WTC11 (cell line): ENCODE data around the gene KRABD2.

ENCODE experiments used
- ESRRA ChIP-seq: sonication (generic); formaldehyde crosslinking; IDR thresholded peaks from 2 replicates; pipeline ENCODE4 v1.8.1; 2022; ENCODE audit warnings: mild to moderate bottlenecking, missing genetic modification reagents, borderline replicate concordance
- FOXP1 ChIP-seq: sonication (generic); formaldehyde crosslinking; IDR thresholded peaks from 2 replicates; pipeline ENCODE4 v1.8.0; 2022; ENCODE audit warnings: missing genetic modification reagents, mild to moderate bottlenecking, moderate library complexity, borderline replicate concordance
- GABPB1 ChIP-seq: sonication (generic); formaldehyde crosslinking; IDR thresholded peaks from 2 replicates; pipeline ENCODE4 v1.8.1; 2023; ENCODE audit warnings: mild to moderate bottlenecking, missing genetic modification reagents
- GTF2I ChIP-seq: fragments of 250-450 bp; sonication (Bioruptor Pico); conservative IDR thresholded peaks from 2 replicates; pipeline ENCODE4 v1.4.0; 2021; ENCODE audit warnings: mild to moderate bottlenecking
- IRF2 ChIP-seq: sonication (generic); formaldehyde crosslinking; IDR thresholded peaks from 2 replicates; pipeline ENCODE4 v1.8.0; 2022; ENCODE audit warnings: low read depth, missing genetic modification reagents, borderline replicate concordance
- SMAD4 ChIP-seq: sonication (generic); formaldehyde crosslinking; IDR thresholded peaks from 2 replicates; pipeline ENCODE4 v1.8.0; 2022; ENCODE audit warnings: mild to moderate bottlenecking, missing genetic modification reagents
- TEAD4 ChIP-seq: sonication (generic); formaldehyde crosslinking; IDR thresholded peaks from 2 replicates; pipeline ENCODE4 v1.8.0; 2022; ENCODE audit warnings: mild to moderate bottlenecking, missing genetic modification reagents
- TP53 ChIP-seq: sonication (generic); formaldehyde crosslinking; IDR thresholded peaks from 2 replicates; pipeline ENCODE4 v1.8.1; 2023; ENCODE audit warnings: mild to moderate bottlenecking, missing genetic modification reagents
- ZNF121 ChIP-seq: sonication (generic); formaldehyde crosslinking; IDR thresholded peaks from 2 replicates; pipeline ENCODE4 v1.8.0; 2023; ENCODE audit warnings: missing genetic modification reagents
- ZNF317 ChIP-seq: sonication (generic); formaldehyde crosslinking; IDR thresholded peaks from 2 replicates; pipeline ENCODE4 v1.8.1; 2023; ENCODE audit warnings: low read depth, mild to moderate bottlenecking, moderate library complexity, missing genetic modification reagents, borderline replicate concordance
- ZNF423 ChIP-seq: fragments of 250-450 bp; sonication (Bioruptor Pico); IDR thresholded peaks from 2 replicates; pipeline ENCODE4 v2.1.2; 2022; ENCODE audit warnings: mild to moderate bottlenecking, moderate library complexity
- TF ChIP-seq, protein P1 (sequence below): sonication (generic); formaldehyde crosslinking; IDR thresholded peaks from 2 replicates; pipeline ENCODE4 v1.8.1; 2023; ENCODE audit warnings: mild to moderate bottlenecking, missing genetic modification reagents, borderline replicate concordance
- TF ChIP-seq, protein P2 (sequence below): sonication (generic); formaldehyde crosslinking; IDR thresholded peaks from 2 replicates; pipeline ENCODE4 v1.8.1; 2023; ENCODE audit warnings: mild to moderate bottlenecking, missing genetic modification reagents, moderate library complexity
- TF ChIP-seq, protein P3 (sequence below): sonication (generic); formaldehyde crosslinking; IDR thresholded peaks from 2 replicates; pipeline ENCODE4 v1.8.0; 2022; ENCODE audit warnings: missing genetic modification reagents
- TF ChIP-seq, protein P4 (sequence below): fragments of 200-600 bp; IDR thresholded peaks from 2 replicates; pipeline ENCODE4 v1.8.0; 2022; ENCODE audit warnings: antibody characterized with exemption
- TF ChIP-seq, protein P5 (sequence below): sonication (generic); formaldehyde crosslinking; IDR thresholded peaks from 2 replicates; pipeline ENCODE4 v1.8.0; 2022; ENCODE audit warnings: mild to moderate bottlenecking, missing genetic modification reagents
- TF ChIP-seq, protein P6 (sequence below): fragments of 250-450 bp; sonication (Bioruptor Pico); IDR thresholded peaks from 2 replicates; pipeline ENCODE4 v1.9.0; 2021; ENCODE audit warnings: mild to moderate bottlenecking
- TF ChIP-seq, protein P7 (sequence below): sonication (generic); formaldehyde crosslinking; IDR thresholded peaks from 2 replicates; pipeline ENCODE4 v1.8.0; 2023; ENCODE audit warnings: missing genetic modification reagents, mild to moderate bottlenecking, borderline replicate concordance
- TF ChIP-seq, protein P8 (sequence below): sonication (generic); formaldehyde crosslinking; IDR thresholded peaks from 2 replicates; pipeline ENCODE4 v1.8.1; 2022; ENCODE audit warnings: mild to moderate bottlenecking, moderate library complexity, missing genetic modification reagents

The KRABD2 gene

DNA sequence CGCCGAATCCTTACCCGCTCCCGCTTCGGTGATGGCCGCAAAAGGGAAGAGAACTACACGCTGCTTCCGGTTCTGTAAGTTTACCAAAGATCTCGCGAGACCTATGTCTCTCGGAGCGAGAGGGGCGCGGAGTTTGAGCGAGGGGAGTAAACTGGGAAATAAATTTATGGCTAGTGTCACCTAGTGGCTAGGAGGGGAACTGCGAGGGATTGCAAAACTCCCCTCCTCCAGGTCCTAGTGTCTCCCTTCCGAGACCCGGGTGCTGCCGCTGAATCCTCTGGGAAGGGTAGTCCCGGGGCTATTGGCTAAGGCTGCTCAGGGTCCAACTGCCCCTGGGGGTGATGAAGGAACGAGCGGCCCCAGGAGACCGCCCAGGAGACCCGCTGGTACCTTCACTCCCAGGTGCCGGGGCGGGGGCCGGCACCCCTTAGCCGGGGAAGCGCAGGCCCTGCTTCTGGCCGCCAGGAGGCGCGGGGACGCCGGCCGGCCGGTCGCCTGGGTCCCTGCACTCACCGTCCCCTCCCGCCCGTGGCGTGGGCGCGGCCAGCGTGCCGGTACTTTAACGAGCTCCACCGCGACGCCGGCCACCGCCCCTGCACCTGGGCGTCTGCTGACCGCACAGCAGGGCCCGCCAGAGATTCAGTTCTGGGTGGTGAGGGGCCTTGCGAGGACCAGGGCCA, 6.8 kb upstream of the KRABD2 start, which contains the start of gene RPL26 (continued):
- TF ChIP-seq, protein P1, sequence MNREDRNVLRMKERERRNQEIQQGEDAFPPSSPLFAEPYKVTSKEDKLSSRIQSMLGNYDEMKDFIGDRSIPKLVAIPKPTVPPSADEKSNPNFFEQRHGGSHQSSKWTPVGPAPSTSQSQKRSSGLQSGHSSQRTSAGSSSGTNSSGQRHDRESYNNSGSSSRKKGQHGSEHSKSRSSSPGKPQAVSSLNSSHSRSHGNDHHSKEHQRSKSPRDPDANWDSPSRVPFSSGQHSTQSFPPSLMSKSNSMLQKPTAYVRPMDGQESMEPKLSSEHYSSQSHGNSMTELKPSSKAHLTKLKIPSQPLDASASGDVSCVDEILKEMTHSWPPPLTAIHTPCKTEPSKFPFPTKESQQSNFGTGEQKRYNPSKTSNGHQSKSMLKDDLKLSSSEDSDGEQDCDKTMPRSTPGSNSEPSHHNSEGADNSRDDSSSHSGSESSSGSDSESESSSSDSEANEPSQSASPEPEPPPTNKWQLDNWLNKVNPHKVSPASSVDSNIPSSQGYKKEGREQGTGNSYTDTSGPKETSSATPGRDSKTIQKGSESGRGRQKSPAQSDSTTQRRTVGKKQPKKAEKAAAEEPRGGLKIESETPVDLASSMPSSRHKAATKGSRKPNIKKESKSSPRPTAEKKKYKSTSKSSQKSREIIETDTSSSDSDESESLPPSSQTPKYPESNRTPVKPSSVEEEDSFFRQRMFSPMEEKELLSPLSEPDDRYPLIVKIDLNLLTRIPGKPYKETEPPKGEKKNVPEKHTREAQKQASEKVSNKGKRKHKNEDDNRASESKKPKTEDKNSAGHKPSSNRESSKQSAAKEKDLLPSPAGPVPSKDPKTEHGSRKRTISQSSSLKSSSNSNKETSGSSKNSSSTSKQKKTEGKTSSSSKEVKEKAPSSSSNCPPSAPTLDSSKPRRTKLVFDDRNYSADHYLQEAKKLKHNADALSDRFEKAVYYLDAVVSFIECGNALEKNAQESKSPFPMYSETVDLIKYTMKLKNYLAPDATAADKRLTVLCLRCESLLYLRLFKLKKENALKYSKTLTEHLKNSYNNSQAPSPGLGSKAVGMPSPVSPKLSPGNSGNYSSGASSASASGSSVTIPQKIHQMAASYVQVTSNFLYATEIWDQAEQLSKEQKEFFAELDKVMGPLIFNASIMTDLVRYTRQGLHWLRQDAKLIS (CRISPR knock-in tag) = peak; percentile 13; the same call in 1 of the 2 replicates
- TF ChIP-seq, protein P2, sequence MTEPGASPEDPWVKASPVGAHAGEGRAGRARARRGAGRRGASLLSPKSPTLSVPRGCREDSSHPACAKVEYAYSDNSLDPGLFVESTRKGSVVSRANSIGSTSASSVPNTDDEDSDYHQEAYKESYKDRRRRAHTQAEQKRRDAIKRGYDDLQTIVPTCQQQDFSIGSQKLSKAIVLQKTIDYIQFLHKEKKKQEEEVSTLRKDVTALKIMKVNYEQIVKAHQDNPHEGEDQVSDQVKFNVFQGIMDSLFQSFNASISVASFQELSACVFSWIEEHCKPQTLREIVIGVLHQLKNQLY (CRISPR knock-in tag) = no peak
- TF ChIP-seq ESRRA (CRISPR knock-in tag) = peak; percentile 29; the same call in 1 of the 2 replicates
- TF ChIP-seq ZNF317 (CRISPR knock-in tag) = peak; percentile 27; the same call in 1 of the 2 replicates
- peak; percentile 88 for TF ChIP-seq ZNF423
- TF ChIP-seq TEAD4 = no peak; the same call in 1 of the 2 replicates
- TF ChIP-seq, protein P3, sequence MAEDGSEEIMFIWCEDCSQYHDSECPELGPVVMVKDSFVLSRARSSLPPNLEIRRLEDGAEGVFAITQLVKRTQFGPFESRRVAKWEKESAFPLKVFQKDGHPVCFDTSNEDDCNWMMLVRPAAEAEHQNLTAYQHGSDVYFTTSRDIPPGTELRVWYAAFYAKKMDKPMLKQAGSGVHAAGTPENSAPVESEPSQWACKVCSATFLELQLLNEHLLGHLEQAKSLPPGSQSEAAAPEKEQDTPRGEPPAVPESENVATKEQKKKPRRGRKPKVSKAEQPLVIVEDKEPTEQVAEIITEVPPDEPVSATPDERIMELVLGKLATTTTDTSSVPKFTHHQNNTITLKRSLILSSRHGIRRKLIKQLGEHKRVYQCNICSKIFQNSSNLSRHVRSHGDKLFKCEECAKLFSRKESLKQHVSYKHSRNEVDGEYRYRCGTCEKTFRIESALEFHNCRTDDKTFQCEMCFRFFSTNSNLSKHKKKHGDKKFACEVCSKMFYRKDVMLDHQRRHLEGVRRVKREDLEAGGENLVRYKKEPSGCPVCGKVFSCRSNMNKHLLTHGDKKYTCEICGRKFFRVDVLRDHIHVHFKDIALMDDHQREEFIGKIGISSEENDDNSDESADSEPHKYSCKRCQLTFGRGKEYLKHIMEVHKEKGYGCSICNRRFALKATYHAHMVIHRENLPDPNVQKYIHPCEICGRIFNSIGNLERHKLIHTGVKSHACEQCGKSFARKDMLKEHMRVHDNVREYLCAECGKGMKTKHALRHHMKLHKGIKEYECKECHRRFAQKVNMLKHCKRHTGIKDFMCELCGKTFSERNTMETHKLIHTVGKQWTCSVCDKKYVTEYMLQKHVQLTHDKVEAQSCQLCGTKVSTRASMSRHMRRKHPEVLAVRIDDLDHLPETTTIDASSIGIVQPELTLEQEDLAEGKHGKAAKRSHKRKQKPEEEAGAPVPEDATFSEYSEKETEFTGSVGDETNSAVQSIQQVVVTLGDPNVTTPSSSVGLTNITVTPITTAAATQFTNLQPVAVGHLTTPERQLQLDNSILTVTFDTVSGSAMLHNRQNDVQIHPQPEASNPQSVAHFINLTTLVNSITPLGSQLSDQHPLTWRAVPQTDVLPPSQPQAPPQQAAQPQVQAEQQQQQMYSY (CRISPR knock-in tag) = no peak
- 0 out of 2 replicates have a peak, but pooled peaks have one; percentile 44 for TF ChIP-seq SMAD4 (CRISPR knock-in tag)
- TF ChIP-seq GTF2I (CRISPR knock-in tag) = no peak
- TF ChIP-seq, protein P4, sequence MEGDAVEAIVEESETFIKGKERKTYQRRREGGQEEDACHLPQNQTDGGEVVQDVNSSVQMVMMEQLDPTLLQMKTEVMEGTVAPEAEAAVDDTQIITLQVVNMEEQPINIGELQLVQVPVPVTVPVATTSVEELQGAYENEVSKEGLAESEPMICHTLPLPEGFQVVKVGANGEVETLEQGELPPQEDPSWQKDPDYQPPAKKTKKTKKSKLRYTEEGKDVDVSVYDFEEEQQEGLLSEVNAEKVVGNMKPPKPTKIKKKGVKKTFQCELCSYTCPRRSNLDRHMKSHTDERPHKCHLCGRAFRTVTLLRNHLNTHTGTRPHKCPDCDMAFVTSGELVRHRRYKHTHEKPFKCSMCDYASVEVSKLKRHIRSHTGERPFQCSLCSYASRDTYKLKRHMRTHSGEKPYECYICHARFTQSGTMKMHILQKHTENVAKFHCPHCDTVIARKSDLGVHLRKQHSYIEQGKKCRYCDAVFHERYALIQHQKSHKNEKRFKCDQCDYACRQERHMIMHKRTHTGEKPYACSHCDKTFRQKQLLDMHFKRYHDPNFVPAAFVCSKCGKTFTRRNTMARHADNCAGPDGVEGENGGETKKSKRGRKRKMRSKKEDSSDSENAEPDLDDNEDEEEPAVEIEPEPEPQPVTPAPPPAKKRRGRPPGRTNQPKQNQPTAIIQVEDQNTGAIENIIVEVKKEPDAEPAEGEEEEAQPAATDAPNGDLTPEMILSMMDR = peak; percentile 95
- TF ChIP-seq, protein P5, sequence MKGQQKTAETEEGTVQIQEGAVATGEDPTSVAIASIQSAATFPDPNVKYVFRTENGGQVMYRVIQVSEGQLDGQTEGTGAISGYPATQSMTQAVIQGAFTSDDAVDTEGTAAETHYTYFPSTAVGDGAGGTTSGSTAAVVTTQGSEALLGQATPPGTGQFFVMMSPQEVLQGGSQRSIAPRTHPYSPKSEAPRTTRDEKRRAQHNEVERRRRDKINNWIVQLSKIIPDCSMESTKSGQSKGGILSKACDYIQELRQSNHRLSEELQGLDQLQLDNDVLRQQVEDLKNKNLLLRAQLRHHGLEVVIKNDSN = no peak
- no peak for TF ChIP-seq IRF2 (CRISPR knock-in tag)
- TF ChIP-seq ZNF121 (CRISPR knock-in tag) = no peak
- TF ChIP-seq GABPB1 = peak; percentile 47
- TF ChIP-seq, protein P6, sequence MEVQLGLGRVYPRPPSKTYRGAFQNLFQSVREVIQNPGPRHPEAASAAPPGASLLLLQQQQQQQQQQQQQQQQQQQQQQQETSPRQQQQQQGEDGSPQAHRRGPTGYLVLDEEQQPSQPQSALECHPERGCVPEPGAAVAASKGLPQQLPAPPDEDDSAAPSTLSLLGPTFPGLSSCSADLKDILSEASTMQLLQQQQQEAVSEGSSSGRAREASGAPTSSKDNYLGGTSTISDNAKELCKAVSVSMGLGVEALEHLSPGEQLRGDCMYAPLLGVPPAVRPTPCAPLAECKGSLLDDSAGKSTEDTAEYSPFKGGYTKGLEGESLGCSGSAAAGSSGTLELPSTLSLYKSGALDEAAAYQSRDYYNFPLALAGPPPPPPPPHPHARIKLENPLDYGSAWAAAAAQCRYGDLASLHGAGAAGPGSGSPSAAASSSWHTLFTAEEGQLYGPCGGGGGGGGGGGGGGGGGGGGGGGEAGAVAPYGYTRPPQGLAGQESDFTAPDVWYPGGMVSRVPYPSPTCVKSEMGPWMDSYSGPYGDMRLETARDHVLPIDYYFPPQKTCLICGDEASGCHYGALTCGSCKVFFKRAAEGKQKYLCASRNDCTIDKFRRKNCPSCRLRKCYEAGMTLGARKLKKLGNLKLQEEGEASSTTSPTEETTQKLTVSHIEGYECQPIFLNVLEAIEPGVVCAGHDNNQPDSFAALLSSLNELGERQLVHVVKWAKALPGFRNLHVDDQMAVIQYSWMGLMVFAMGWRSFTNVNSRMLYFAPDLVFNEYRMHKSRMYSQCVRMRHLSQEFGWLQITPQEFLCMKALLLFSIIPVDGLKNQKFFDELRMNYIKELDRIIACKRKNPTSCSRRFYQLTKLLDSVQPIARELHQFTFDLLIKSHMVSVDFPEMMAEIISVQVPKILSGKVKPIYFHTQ (CRISPR knock-in tag) = no peak
- TF ChIP-seq, protein P7, sequence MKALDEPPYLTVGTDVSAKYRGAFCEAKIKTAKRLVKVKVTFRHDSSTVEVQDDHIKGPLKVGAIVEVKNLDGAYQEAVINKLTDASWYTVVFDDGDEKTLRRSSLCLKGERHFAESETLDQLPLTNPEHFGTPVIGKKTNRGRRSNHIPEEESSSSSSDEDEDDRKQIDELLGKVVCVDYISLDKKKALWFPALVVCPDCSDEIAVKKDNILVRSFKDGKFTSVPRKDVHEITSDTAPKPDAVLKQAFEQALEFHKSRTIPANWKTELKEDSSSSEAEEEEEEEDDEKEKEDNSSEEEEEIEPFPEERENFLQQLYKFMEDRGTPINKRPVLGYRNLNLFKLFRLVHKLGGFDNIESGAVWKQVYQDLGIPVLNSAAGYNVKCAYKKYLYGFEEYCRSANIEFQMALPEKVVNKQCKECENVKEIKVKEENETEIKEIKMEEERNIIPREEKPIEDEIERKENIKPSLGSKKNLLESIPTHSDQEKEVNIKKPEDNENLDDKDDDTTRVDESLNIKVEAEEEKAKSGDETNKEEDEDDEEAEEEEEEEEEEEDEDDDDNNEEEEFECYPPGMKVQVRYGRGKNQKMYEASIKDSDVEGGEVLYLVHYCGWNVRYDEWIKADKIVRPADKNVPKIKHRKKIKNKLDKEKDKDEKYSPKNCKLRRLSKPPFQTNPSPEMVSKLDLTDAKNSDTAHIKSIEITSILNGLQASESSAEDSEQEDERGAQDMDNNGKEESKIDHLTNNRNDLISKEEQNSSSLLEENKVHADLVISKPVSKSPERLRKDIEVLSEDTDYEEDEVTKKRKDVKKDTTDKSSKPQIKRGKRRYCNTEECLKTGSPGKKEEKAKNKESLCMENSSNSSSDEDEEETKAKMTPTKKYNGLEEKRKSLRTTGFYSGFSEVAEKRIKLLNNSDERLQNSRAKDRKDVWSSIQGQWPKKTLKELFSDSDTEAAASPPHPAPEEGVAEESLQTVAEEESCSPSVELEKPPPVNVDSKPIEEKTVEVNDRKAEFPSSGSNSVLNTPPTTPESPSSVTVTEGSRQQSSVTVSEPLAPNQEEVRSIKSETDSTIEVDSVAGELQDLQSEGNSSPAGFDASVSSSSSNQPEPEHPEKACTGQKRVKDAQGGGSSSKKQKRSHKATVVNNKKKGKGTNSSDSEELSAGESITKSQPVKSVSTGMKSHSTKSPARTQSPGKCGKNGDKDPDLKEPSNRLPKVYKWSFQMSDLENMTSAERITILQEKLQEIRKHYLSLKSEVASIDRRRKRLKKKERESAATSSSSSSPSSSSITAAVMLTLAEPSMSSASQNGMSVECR (CRISPR knock-in tag) = no peak
- peak; percentile 1; the same call in 1 of the 2 replicates for TF ChIP-seq TP53
- peak; percentile 58 for TF ChIP-seq FOXP1 (CRISPR knock-in tag)
- TF ChIP-seq, protein P8, sequence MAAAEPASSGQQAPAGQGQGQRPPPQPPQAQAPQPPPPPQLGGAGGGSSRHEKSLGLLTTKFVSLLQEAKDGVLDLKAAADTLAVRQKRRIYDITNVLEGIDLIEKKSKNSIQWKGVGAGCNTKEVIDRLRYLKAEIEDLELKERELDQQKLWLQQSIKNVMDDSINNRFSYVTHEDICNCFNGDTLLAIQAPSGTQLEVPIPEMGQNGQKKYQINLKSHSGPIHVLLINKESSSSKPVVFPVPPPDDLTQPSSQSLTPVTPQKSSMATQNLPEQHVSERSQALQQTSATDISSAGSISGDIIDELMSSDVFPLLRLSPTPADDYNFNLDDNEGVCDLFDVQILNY = no peak
